ENCODE results near the gene RMC1.
"Not testable (repeated sequence)": the region's sequence is repeated elsewhere in the genome, so short reads cannot be mapped to it uniquely, and the experiment has no call there.

RMC1 gene

DNA sequence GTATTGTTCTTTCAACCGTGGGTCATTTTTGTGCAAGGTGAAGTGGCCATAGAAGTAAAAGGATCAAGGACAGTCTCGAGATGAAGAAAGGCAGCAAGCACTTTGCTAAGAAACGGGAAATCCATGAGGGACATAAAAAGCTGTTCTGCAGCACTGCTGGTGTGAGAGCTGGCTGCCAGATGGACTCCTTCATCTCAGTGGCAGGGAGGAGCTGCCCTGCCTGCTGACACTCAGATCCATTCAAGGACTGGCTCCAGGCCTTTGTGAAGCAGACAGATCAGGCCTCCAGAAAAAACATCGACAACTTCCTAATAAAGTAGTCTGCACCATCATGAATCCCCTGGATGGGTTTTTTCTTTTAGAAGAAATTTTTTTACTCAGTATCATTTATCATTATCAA is 29.5 kb downstream of the RMC1 start:
- no peak for DNase-seq (ENCODE audit: low read depth)

DNA sequence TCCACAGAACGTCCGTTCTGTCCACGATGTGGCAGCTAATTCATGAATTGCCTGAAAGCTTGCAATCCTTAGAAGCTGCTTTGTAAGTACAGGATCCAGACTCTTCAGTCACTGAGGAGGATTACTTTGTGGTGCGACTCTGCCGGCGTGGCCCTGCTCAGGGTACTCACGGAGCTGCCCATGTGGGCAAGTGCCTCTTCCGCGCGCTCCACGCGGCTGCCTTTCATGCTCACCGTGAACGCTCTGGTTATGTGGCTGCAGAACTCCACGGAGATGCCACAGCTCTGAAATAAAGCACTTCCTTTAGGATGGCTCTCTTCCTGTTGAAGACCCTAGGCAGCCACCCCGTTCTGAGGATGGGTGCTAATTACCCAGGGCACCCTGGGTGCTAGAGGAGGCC is 31.0 kb downstream of the RMC1 start:
- DNase-seq (ENCODE audit: low read depth) = no peak

DNA sequence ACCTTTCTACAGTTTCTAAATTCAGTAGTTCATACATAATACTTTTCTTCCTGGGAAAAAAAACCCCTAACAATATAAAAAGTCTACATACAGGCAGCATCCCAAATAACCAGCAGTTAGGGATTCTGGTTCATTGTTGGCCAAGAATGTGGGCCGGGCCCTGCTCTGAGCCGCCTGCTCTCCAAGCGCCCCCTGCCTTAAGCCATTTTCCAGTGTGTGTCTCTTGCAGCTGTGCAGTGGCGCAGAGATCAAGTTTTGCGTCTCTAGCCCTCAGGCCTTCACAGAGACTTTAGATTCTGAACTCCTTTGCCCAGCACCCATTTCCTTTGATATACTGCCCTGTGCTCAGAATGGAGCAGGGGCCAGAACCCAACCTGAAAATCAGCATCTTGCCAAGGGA is 32.9 kb downstream of the RMC1 start:
- no peak for DNase-seq (ENCODE audit: low read depth)

DNA sequence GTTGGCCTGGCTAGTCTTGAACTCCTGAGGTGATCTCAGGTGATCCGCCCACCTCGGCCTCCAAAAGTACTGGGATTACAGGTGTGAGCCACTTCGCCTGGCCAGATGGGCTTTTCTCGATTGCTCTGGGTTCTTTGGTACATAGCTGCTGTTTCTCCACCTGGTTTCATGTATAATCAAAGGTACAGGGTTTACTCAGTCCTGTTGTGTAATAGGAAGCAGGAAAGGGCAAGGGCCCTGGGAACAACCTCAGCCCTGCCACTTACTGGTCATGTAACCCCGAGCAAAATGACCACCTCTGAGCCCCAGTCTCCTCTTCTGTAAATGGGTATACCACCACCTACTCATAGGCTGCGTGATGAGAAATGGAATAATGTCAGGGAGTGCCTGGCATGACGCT is 34.0 kb downstream of the RMC1 start:
- no peak for DNase-seq (ENCODE audit: low read depth)

DNA sequence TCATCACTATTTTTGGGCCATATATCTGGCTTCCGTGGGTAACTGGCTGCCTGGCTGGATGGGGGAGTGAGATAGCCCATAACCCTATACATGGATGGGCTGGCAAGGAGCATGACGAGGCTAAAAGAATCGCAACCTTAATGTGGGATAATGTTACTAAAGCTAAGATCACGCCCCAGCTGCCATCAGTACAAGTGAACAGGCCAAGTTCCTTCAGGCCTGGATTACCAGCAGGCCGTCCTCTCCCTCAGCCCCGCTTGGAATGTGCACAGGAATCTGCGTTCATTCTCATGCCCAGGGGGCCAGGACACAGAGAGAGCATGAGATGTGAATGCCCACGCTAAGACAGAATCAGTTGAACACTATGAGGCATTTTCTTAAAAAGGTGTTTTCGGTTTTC is 34.7 kb downstream of the RMC1 start:
- no peak for DNase-seq (ENCODE audit: low read depth)

DNA sequence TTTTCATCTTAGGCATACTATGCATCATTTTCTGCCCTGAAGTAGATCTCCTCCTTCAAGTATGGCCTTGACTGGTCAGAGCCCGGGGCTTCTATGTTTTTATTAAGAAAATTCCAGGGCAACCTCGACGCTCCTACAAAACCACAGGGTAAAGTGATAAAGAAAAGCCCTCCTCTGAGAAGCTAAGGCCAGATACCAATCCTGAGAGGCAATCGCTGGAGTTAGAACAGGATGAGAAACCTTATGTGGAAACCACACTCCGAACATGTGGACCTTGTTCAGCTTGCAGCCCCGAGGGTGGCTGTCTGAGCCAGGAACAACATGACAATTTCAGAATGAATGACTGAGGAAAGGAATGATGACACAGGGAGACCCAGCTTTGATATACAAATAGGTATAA is 35.6 kb downstream of the RMC1 start:
- DNase-seq (ENCODE audit: low read depth) = no peak

DNA sequence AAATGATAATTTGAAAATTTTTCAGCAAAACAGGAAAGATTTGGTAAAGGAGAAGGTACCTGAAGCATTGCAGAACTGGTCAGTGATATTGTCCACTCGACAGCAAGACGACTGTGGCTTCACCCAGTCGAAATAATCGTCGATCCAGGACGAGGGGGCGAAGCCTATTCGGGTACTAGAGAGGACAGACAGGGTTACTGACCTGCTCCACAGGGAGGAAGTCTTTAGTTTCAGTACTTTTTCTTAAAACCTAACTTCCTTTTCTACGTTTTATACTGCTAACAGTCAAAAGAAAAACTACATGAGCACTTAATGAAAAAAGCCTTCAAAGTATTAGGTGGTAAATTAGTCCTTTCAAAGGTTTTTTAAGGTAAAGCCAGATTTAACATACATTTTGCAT is 36.0 kb downstream of the RMC1 start:
- no peak for DNase-seq (ENCODE audit: low read depth)

DNA sequence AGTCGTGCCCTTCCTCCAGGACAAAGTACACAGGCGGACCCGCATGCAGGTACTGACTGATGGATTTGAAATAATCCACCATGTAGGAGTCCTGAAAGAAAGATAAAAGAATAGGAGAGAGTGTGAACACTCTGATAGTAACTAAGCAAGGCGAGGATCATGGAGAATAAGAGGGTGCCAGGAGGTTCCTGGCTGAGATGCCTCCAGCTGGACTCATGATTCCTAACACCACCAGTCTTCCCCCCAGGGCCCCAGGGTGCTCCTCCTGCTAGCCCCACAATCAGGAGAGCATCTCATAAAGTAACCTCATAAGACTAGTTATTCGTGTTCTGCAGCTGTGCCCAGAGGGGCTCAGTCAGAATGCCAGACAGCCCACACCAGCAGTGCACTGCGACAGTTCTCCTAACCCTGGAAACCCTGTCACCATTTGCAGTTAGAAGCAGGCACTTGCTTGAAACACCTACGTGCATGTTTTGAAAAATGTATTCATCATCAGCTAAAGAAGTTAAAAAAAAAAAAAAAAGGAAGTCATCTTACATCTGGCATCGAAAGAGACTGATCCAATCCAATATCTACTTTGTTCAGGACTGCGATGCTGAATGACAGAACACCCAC is 36.7 kb downstream of the RMC1 start:
- DNase-seq (ENCODE audit: low read depth) = no peak

DNA sequence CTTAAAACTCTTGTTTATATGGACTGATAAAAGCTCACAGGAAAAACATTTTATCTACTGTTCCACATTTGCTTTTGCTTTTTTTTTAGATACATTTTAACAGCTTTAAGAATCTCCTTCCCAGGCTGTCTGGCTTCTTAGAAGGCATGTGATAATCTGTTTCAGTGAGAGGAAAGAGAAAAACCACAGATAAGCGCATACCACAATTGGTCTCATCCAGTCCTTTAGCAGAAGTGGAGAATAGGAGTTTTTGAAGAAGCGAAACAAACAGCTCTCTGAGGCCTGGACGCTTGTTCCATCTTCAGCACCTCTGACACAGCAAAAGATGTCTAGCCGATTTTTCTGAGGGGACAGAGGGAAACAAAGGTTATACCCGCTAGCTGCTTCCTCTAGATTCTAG is 37.6 kb downstream of the RMC1 start:
- no peak for DNase-seq (ENCODE audit: low read depth)

DNA sequence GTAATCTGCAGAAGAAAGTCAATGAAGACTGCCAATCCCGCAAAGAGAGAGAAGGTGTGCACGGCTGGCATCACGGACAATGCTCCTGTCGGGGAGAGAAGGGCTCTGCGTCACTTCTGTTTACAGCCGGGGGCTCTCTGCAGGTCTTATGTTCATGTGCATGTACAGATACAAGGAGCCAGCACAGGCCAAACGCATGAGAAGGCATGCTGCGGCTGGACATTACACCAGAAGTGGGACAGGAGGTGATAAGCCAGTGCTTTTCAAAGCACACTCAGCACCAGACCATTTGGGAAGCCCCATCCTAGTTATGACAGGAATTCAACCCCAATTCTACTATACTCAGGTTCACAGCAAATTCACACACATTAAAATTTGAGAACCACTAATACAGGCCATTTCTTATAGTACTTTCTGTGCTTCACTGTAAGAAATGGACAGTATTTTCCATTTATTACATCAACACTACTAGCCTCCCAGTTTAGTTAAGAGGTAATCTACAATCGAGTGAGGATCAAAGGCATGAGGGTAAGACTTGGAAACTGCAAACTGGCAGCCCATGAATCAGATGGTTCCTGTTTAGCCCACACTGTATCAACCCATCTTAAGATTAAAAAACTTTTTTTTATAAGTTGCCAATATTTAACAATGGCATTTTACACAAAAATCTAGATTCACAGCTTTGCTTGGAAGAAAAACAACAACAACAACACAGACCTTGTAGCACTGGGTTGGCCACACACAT is 38.2 kb downstream of the RMC1 start:
- no peak for DNase-seq (ENCODE audit: low read depth)

DNA sequence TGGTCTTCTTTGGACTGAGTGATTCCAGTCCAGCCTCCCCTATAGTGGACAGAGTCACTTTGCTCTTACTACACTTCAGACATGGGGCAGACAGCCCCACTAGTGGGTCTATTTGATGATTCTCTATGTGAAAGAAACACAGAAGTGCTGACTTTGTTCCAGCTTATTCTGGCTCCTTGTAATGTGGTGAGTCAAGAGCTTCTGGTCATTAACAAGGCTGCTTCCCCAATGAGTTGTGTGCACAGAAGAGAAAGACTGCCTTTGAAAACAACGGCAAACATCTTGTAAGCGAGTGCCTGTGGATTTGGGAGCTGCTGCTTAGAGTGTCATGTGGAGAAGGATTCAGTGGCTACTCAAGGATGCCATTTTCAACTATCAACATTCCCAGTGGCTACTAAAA is 39.1 kb downstream of the RMC1 start:
- no peak for DNase-seq (ENCODE audit: low read depth)

DNA sequence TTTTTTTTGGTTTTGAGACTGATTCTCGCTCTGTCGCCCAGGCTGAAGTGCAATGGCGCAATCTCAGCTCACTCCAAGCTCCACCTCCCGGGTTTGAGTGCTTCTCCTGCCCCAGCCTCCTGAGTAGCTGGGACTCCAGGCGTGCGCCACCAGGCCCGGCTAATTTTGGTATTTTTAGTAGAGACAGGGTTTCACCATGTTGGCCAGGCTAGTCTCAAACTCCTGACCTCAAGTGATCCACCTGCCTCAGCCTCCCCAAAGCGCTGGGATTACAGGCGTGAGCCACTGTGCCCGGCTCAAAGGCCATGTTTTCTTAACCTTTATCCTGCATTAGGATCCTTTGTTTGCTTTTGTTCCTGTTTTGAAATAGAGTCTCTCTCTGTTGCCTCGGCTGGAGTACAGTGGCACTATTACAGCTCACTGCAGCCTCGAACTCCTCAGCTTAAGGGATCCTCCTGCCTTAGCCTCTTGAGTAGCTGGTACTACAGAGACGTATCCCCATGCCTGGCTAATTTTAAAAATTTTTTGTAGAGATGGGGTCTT is 42.0 kb downstream of the RMC1 start:
- no peak for DNase-seq (ENCODE audit: low read depth)

DNA sequence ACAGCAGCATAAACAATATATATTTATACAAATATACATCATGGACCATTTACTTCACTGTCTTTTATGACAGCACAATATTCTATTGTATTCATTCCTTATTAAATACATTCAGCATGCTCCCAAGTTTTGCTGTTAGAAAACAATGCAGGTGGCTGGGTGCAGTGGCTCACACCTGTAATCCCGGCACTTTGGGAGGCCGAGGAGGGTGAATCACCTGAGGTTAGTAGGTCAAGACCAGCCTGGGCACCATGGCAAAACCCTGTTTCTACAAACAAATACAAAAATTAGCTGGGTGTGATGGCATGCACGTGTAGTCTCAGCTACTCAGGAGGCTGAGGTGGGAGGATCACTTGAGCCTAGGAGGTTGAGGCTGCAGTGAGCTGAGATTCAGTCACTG is 44.0 kb downstream of the RMC1 start:
- DNase-seq (ENCODE audit: low read depth) = no peak

DNA sequence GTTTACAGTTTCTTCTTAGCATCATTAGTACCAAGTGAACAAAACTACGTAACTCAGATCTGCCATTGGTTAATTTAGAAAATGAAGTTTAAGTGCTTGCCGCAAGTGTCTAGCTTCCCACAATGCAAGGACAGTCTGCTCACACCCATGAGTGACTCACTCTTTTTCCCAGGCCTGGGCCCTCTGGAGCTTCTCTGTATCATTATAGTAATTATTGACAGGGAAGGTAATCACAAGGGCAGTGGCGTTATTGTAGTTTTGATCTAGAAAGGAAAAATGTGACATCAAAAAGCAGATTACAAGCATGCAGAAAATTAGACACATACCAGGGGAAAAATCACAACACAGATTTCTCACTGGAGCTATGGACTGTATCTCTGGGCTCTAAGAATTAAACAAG is 44.5 kb downstream of the RMC1 start:
- no peak for DNase-seq (ENCODE audit: low read depth)

DNA sequence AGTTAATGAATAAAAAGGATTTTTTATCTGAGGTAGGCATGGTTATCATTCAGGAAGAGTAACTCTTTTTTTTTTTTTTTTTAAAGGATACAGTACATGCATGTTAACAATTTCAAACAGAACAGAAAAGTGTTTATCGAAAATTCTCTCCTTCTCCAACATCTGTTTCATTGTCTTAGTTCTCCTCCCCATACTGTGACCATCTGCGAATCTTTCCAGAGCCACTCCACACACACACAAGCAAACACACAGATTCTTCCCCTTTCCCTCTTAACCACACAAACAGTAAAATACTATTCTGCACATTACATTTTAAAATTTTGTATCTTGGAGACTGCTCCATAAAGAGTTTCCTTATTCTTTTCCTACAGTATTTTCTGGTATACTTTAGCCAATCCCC is 45.0 kb downstream of the RMC1 start:
- no peak for DNase-seq (ENCODE audit: low read depth)

DNA sequence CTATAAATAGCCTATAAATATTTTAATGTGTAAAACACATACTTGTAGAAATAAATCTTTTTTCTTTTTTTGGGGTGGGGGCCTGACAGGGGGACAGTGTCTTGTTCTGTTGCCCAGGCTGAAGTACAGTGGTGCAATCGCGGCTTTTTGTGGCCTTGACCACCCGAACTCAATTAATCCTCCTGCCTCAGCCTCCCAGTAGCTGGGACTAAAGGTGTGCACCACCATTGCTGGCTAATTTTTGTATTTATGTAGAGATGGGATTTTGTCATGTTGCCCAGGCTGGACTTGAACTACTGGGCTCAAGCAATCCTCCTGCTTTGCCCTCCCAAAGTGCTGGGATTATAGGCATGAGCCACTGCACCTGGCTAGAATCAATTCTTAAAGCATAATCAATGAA is 45.4 kb downstream of the RMC1 start:
- DNase-seq (ENCODE audit: low read depth) = no peak

DNA sequence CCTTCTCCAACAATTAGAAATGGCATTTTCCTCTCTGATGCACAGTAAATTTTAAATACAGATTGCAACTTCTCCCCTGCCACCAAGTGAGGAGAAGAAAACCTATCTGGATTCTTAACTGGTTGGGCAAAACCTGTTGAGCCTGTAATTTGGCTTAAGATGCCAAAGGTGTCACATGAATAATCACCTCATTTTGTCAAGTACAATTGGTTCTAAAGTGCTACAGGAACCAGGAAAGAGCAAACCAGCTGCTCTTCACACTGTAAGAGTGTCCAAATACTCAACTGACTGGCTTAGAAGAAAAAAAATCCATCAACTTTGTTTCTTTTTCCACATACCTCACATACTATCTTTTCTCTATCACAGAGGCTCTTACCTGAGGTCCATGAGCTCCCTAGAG is 47.6 kb downstream of the RMC1 start:
- DNase-seq (ENCODE audit: low read depth) = no peak

DNA sequence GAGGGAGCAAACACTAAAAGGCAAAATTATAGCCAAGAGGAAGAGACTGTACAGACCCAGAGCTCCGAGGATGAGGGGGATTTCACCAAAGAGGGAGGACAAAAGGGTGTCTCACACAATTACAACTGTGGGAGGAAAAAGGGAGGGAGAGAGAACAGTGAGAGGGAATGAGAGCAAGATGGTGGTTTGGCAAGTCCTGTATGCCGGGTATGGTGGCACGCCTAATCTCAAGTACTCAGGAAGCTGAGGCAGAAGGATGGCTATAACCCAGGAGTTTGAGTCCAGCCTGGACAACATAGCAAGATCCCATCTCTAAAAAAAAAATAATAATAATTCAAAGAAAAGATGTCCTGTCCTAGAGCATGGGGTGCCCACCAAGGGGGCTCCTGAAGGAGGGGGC is 48.7 kb downstream of the RMC1 start:
- no peak for DNase-seq (ENCODE audit: low read depth)

DNA sequence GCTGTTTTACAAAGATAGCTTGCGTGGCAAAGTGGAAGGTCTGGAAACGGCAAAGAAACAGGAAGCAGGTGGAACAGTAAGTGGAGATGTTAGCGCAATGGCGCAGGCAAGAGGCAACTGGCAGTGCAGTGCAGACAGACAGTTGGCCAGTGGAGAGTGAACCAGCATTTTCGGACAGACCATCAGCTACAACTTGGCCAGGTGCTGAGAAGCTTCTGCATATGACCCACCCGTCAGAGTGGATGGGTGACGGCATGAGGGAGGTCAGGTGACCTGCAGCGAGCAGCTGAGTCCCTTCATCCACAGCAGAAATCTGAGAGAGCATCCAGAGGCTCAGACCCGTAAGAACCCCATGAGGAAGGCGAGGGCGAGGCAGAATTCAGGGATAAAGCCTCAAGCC is 49.2 kb downstream of the RMC1 start:
- DNase-seq (ENCODE audit: low read depth) = no peak

DNA sequence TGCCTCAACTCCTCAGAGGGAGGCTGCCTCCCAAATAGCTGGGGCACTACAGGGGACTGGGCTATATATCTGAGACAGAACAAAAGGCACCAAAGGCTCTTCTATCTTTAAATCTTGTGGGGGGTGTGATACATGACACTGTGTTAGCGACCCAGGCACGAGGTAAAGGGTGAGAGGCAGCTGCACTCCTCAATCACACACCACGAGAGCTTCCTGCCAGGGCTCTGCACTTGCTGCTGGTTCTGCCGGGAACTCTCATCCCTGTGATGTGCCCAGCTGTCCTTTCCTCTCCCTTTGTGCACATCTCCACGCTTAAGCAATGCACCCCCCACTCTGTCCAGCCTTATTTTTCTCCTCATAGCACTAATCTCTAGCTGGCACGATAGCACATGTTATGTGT is 50.6 kb downstream of the RMC1 start:
- no peak for DNase-seq (ENCODE audit: low read depth)

DNA sequence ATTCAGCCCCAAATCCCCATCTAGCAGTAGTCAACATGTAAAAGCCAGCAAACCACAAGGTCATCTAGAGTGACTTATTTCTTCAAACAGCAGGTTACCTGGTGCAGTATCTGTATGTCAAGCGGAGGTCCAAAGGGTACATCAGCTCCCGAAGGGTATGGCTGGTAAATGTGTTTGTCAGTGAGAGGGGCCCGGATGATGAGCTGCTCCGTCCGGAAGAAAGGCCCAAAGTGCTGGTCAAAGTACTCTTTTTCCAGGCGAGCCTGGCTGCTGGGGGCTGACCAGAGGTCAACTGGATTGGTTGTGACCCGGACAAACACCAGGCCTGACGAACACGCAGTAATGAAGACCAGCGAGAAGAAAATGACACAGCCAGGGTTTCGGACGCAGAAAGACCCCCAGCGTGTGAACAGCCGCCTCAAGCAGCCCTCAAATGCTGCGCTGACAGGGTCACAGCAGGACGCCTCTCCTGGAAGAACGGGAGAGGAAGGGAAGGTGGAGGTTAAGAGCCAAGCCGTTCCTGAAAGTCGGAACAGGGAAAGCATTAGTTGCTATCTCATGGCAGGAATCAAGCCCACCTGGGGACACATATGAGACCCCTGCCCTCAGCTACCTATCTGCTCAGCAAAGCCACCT is 53.0 kb downstream of the RMC1 start:
- DNase-seq (ENCODE audit: low read depth) = no peak

DNA sequence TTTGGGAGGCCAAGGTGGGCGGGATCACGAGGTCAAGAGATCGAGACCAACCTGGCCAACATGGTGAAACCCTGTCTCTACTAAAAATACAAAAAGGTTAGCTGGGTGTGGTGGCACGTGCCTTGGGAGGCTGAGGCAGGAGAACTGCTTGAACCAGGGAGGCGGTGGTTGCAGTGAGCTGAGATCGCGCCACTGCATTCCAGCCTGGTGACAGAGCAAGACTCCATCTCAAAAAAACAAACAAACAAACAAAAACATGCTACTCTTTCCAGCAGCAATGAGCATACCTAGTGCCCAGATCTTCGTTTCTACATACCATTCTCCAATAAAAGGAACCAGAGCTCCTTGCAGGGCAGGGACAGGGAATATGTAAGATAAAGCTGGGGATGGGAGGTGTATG is 54.2 kb downstream of the RMC1 start:
- DNase-seq (ENCODE audit: low read depth) = not testable (repeated sequence)

DNA sequence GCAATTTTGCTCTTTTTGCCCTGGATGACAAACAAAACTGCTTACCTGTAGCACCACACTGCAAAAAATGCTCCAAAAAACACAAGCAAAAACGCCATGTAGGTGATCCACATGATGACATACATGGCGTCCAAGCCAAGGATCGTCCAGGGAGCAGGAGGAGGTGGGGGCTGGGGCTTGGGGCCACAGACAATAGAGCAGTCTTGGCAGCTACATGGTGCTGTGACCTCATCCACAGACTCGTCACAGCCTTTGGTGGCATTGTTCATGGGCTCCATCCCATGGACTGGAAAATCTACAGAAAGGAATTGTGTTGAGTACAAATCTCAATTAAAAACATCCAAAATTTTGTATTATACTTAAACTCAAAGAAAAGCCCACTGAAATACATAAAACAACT is 56.9 kb downstream of the RMC1 start:
- DNase-seq (ENCODE audit: low read depth) = no peak

Measured in activated T-helper 9 cell treated with anti-CD3 and anti-CD28 coated beads, Interleukin-2, amount 50 U/mL, for 16 hours (primary cell).